HepG2 (cell line): ENCODE results near the gene NDUFAF5. TPM values are rescaled to one million over a fixed set of nuclear protein-coding genes. Genes with fewer than 3 reads are reported as not detected.
A peak's percentile ranks its signal among the peaks of the same experiment; 100 is the strongest.

Source experiments
- ATAC-seq: fragments of 200-7000 bp; cut with Tn5 transposase; 3 replicates; pipeline ENCODE4 v1.9.1; 2020; ENCODE audit warnings: mild to moderate bottlenecking, moderate library complexity
- BruUV-seq: library from RNA; stranded (reverse); fragments of 400-500 nt; replicated peaks from 2 replicates; lab custom pipeline; 2021; lab: Mats Ljungman, UMichigan
- CTCF ChIA-PET: fragments of 300-600 bp; formaldehyde crosslinking; extraction: SDS; loops from one replicate; lab custom pipeline; 2021; ENCODE audit warnings: low total read pairs, inconsistent platforms, low intra/inter-chr PET ratio; lab: Yijun Ruan, JAX
- POLR2A ChIA-PET: fragments of 350-600 bp; sonication (Branson Sonifier 250); formaldehyde crosslinking; loops from one replicate; lab custom pipeline; 2020; ENCODE audit warnings: antibody characterized with exemption, inconsistent platforms; lab: Yijun Ruan, JAX
- DNase-seq: peaks from one replicate; pipeline ENCODE4 v3.0.0-alpha.2; 2015; ENCODE audit warnings: low spot score
- FAIRE-seq: peaks from 3 replicates; lab custom pipeline; 2011; peaks lifted over from hg19 to GRCh38; lab: Jason Lieb, UNC
- H2AFZ ChIP-seq: one replicate; pipeline ENCODE4 v1.6.1; 2011; ENCODE audit warnings: low read length, inconsistent platforms
- H3K27ac ChIP-seq: fragments of 300-600 bp; 3 replicates; pipeline ENCODE4 v1.8.0; 2011; ENCODE audit warnings: mixed run types, mild to moderate bottlenecking, mixed read lengths, low read length, inconsistent platforms; ENCODE audit not compliant: insufficient read depth; ENCODE audit errors: extremely low read length
- H3K27me3 ChIP-seq, 2 experiments: fragments of 200-600 bp in 1 of 2; 2 replicates in 1 of 2; 3 replicates in 1 of 2; pipeline versions ENCODE4 v1.6.0 to v1.8.0; 2011; ENCODE audit warnings: low read length in 2 of 2, mild to moderate bottlenecking in 2 of 2, moderate library complexity in 2 of 2, inconsistent platforms in 1 of 2; ENCODE audit not compliant: insufficient read depth in 2 of 2, control insufficient read depth in 1 of 2
- H3K36me3 ChIP-seq, 2 experiments: fragments of 200-600 bp in 1 of 2; replicated peaks in 1 of 2; 2 replicates in 1 of 2; 3 replicates in 1 of 2; pipeline versions ENCODE4 v1.5.1 to v1.8.0; 2011; ENCODE audit warnings: low read length in 2 of 2, inconsistent platforms in 1 of 2; ENCODE audit not compliant: insufficient read depth in 2 of 2, control insufficient read depth in 1 of 2
- H3K4me1 ChIP-seq: 2 replicates; pipeline ENCODE4 v1.5.1; 2012; ENCODE audit warnings: low read length, inconsistent platforms; ENCODE audit not compliant: insufficient read depth
- H3K4me2 ChIP-seq: 2 replicates; pipeline ENCODE4 v1.6.0; 2011; ENCODE audit warnings: low read depth, low read length, inconsistent platforms
- H3K4me3 ChIP-seq, 3 experiments: fragments of 200-600 bp in 1 of 3; sonication (generic), shearing (Covaris generic) in 1 of 3; replicated peaks in 1 of 3; 2 replicates each; pipeline ENCODE4 v1.5.1; 2011 to 2016; ENCODE audit warnings: low read length in 3 of 3, inconsistent platforms in 2 of 3, low read depth in 2 of 3, mild to moderate bottlenecking in 2 of 3, control low read depth in 1 of 3, mixed read lengths in 1 of 3; ENCODE audit not compliant: insufficient read depth in 1 of 3
- H3K79me2 ChIP-seq: one replicate; pipeline ENCODE4 v1.6.1; 2011; ENCODE audit warnings: low read length, inconsistent platforms; ENCODE audit not compliant: insufficient read depth
- H3K9ac ChIP-seq: 2 replicates; pipeline ENCODE4 v1.6.0; 2011; ENCODE audit warnings: mild to moderate bottlenecking, low read depth, low read length, inconsistent platforms; ENCODE audit not compliant: insufficient read depth
- H3K9me3 ChIP-seq: 2 replicates; pipeline ENCODE4 v1.5.1; 2012; ENCODE audit warnings: mild to moderate bottlenecking, low read length
- H4K20me1 ChIP-seq: 2 replicates; pipeline ENCODE4 v1.6.0; 2011; ENCODE audit warnings: inconsistent platforms, mild to moderate bottlenecking, low read length, moderate library complexity; ENCODE audit not compliant: insufficient read depth
- FOXK1 ChIP-seq: sonication (generic); formaldehyde crosslinking; IDR thresholded peaks from 2 replicates; pipeline ENCODE4 v1.4.0; 2020; ENCODE audit warnings: low read depth, missing genetic modification reagents, borderline replicate concordance
- KMT2A ChIP-seq: sonication (generic); formaldehyde crosslinking; IDR thresholded peaks from 2 replicates; pipeline ENCODE4 v1.4.0; 2020; ENCODE audit warnings: missing genetic modification reagents
- MAFF ChIP-seq: IDR thresholded peaks from 2 replicates; pipeline ENCODE4 v1.6.1; 2011; ENCODE audit warnings: low read depth, low read length, improper control_type of control experiment
- MAFK ChIP-seq, 2 experiments: IDR thresholded peaks in 1 of 2; conservative IDR thresholded peaks in 1 of 2; 2 replicates each; pipeline ENCODE4 v1.6.1; 2011; ENCODE audit warnings: improper control_type of control experiment in 2 of 2, low read length in 2 of 2
- NCOA2 ChIP-seq: sonication (generic); formaldehyde crosslinking; IDR thresholded peaks from 2 replicates; pipeline ENCODE4 v1.8.0; 2022; ENCODE audit warnings: inconsistent platforms
- RBM22 ChIP-seq: fragments of 200-400 bp; formaldehyde crosslinking; optimal IDR thresholded peaks from 2 replicates; pipeline ENCODE3; 2017; ENCODE audit warnings: mild to moderate bottlenecking, low read length, moderate library complexity
- RFXANK ChIP-seq: IDR thresholded peaks from 2 replicates; pipeline ENCODE4 v1.6.1; 2016
- RFXAP ChIP-seq: sonication (generic); formaldehyde crosslinking; IDR thresholded peaks from 2 replicates; pipeline ENCODE4 v1.4.0; 2020; ENCODE audit warnings: missing genetic modification reagents, borderline replicate concordance
- STAG1 ChIP-seq: sonication (generic); formaldehyde crosslinking; IDR thresholded peaks from 2 replicates; pipeline ENCODE4 v1.4.0; 2020; ENCODE audit warnings: missing genetic modification reagents
- ZBTB37 ChIP-seq: sonication (generic); formaldehyde crosslinking; IDR thresholded peaks from 2 replicates; pipeline ENCODE4 v1.4.0; 2020; ENCODE audit warnings: mild to moderate bottlenecking, missing genetic modification reagents
- ZNF180 ChIP-seq: sonication (generic); formaldehyde crosslinking; IDR thresholded peaks from 2 replicates; pipeline ENCODE4 v1.4.0; 2020; ENCODE audit warnings: low read depth, missing genetic modification reagents, borderline replicate concordance
- ZNF562 ChIP-seq: sonication (generic); formaldehyde crosslinking; IDR thresholded peaks from 2 replicates; pipeline ENCODE4 v1.8.0; 2022; ENCODE audit warnings: missing genetic modification reagents, borderline replicate concordance
- ZNF891 ChIP-seq: sonication (generic); formaldehyde crosslinking; IDR thresholded peaks from 2 replicates; pipeline ENCODE4 v1.5.0; 2020; ENCODE audit warnings: mild to moderate bottlenecking, missing genetic modification reagents
- ZSCAN31 ChIP-seq: sonication (generic); formaldehyde crosslinking; IDR thresholded peaks from 2 replicates; pipeline ENCODE4 v1.5.0; 2020; ENCODE audit warnings: low read depth, mild to moderate bottlenecking, missing genetic modification reagents
- WGBS: methylation state at CpG from one replicate; pipeline ENCODE4 v1.1.6; 2017; ENCODE audit warnings: low lambda C conversion rate; 5-methylcytosine and 5-hydroxymethylcytosine counted together
- in situ Hi-C: cut with HindIII; loops from 2 replicates; pipeline ENCODE4 v1.10.0; 2017; ENCODE audit warnings: low pct_unique_long_range_greater_than_20kb; ENCODE audit not compliant: extremely low pct_ligation_motif_present
- intact Hi-C: fragments of 100-400 bp; cut with micrococcal nuclease; formaldehyde crosslinking; loops from one replicate; pipeline ENCODE4 v1.10.0; 2022; ENCODE audit not compliant: unreplicated experiment
- polyA plus RNA-seq, 8 experiments: library from polyadenylated mRNA; depleted of rRNA in 3 of 8; stranded (reverse) in 7 of 8; unstranded in 1 of 8; fragments of >200 nt; fragmentation: Illumina TruSeq in 4 of 8; extraction: Trizol in 4 of 8; gene quantifications; 2 replicates each; pipeline versions ENCODE4 v1.2.1 to v1.2.3, GENCODE V29; 2011 to 2016; ENCODE audit warnings: low read depth in 4 of 8, missing spikeins in 1 of 8, mixed read lengths in 1 of 8; ENCODE audit not compliant: insufficient read depth in 1 of 8
- total RNA-seq, 5 experiments: library from RNA; depleted of rRNA; stranded (reverse); fragments of >200 nt; fragmentation: Illumina TruSeq; extraction: Trizol; gene quantifications; 2 replicates each; pipeline ENCODE4 v1.2.3, GENCODE V29; 2016; ENCODE audit warnings: low read depth in 1 of 5
- TF ChIP-seq, protein P1 (sequence below): sonication (generic); formaldehyde crosslinking; IDR thresholded peaks from 2 replicates; pipeline ENCODE4 v1.8.1; 2022; ENCODE audit warnings: low read depth, mild to moderate bottlenecking, missing genetic modification reagents

Gene NDUFAF5
- total and polyA plus RNA-seq, 2 of the 13 experiments (the other 11 are each of a cell fraction or from before 2014, with no cell fraction given), result 23.1 to 66.7 TPM

DNA sequence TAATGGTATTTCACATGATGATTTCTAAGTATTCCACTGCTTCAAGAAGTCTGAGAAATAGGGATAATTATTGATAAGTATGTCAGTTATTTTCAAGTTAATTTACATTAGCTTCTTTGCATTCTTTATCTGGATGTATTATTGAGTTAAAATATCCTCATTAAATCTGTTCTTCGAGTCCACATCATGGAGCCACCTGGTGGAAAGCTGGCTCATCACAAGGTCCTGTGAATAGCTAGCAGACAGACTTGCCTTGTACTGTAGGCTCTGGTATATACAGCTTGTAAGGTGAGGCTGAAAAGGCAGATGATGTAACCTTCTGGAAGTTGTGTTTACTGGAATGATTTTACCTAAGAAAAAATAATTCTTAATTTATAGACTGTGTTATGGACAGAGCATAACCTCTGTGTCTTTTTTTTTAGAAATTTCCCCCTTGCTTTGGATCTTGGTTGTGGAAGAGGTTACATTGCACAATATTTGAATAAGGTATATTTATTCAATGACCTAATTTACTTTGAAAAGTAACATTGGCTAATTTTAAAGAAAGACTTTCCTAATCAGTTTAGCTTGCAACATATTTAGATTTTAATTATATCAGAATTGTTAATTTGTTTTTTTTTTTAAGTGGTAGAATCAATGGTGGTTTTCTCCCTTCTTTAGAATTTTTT lies 3.5 kb downstream of the NDUFAF5 start (continued):
- TF ChIP-seq, protein P1, sequence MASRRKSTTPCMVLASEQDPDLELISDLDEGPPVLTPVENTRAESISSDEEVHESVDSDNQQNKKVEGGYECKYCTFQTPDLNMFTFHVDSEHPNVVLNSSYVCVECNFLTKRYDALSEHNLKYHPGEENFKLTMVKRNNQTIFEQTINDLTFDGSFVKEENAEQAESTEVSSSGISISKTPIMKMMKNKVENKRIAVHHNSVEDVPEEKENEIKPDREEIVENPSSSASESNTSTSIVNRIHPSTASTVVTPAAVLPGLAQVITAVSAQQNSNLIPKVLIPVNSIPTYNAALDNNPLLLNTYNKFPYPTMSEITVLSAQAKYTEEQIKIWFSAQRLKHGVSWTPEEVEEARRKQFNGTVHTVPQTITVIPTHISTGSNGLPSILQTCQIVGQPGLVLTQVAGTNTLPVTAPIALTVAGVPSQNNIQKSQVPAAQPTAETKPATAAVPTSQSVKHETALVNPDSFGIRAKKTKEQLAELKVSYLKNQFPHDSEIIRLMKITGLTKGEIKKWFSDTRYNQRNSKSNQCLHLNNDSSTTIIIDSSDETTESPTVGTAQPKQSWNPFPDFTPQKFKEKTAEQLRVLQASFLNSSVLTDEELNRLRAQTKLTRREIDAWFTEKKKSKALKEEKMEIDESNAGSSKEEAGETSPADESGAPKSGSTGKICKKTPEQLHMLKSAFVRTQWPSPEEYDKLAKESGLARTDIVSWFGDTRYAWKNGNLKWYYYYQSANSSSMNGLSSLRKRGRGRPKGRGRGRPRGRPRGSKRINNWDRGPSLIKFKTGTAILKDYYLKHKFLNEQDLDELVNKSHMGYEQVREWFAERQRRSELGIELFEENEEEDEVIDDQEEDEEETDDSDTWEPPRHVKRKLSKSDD (CRISPR knock-in tag), result no peak
- TF ChIP-seq RFXANK (0 out of 2 replicates have a peak, but pooled peaks have one; percentile 31), ZNF891 (CRISPR knock-in tag) (no peak), KMT2A (CRISPR knock-in tag) (0 out of 2 replicates have a peak, but pooled peaks have one; percentile 66), FOXK1 (CRISPR knock-in tag) (0 out of 2 replicates have a peak, but pooled peaks have one; percentile 5), MAFF (peak; percentile 12; the same call in 1 of the 2 replicates), STAG1 (CRISPR knock-in tag) (peak; percentile 42), ZNF562 (no peak), NCOA2 (CRISPR knock-in tag) (0 out of 2 replicates have a peak, but pooled peaks have one; percentile 45)
- TF ChIP-seq, all 625 proteins: peak for 59

DNA sequence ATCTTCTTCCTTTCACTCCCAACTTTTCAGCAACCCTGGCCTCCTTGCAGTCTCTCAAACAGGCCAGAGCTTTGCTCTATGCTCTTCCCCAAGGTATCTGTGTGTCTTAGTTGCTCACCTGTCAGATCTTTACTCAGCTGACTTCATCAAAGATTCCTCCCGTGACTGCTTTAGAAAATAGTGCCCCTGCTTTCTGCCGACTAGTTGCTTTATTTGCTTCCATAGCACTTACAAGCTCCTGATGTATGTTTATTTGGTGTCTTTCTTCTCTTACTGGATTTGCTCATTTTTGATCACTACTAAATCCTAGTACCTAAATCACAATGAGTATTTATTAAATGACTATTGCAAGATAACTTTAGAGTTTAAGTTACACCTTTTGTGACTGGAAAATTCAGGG lies 5.9 kb downstream of the NDUFAF5 start:
- ChIA-PET CTCF (no interaction called here), POLR2A (no interaction called here)
- H3K36me3 ChIP-seq, result peaks cover 37 to 76% of the 10 kb centered on the region in 2 experiments

More for the DNA sequence above, 5.9 kb downstream of the NDUFAF5 start:
- Histone ChIP-seq H3K27ac (no peak overlapping the region), H3K4me2 (no peak overlapping the region), H3K9me3 (no peaks in the 10 kb centered on the region), H3K27me3 (no peaks in the 10 kb centered on the region), H3K4me1 (peaks cover 53% of the 10 kb centered on the region), H2AFZ (no peak overlapping the region), H3K4me3 (no peak overlapping the region), H4K20me1 (no peaks in the 10 kb centered on the region; the same call in 1 of the 2 replicates), H3K9ac (no peak overlapping the region), H3K79me2 (peaks cover 36% of the 10 kb centered on the region)
- FAIRE-seq (no peak), DNase-seq (no peak), ATAC-seq (no peak)
- in situ Hi-C loops, result no loop called here
- TF ChIP-seq MAFK (conservative IDR thresholded peaks at IDR 0.05 in 1 of 2, IDR thresholded peaks at IDR 0.05 in 1 of 2; ENCODE audit: low read length in 2 of 2), result peak; percentile 34 to 64; a peak in 2 of 4 replicates
- TF ChIP-seq RBM22, result peak; percentile 50
- TF ChIP-seq MAFF, result peak; percentile 73
- no peak for TF ChIP-seq ZNF180 (CRISPR knock-in tag)
- TF ChIP-seq ZSCAN31 (CRISPR knock-in tag), result no peak
- no peak for TF ChIP-seq RFXAP (CRISPR knock-in tag)
- TF ChIP-seq ZBTB37 (CRISPR knock-in tag), result no peak
- intact Hi-C loops, result no loop called here
- 95% methylated on average over 2 of the region's 2 CpGs for WGBS
- BruUV-seq, result no TSS peak
